ENCODE data around the gene YJEFN3. TPM values are rescaled to one million over a fixed set of nuclear protein-coding genes. Genes with fewer than 3 reads are reported as not detected.

Gene YJEFN3
- 2.4 to 4.2 TPM (median 3.0 TPM) in 5 replicates for total RNA-seq (2022; extraction: Qiagen RNA extraction)

DNA sequence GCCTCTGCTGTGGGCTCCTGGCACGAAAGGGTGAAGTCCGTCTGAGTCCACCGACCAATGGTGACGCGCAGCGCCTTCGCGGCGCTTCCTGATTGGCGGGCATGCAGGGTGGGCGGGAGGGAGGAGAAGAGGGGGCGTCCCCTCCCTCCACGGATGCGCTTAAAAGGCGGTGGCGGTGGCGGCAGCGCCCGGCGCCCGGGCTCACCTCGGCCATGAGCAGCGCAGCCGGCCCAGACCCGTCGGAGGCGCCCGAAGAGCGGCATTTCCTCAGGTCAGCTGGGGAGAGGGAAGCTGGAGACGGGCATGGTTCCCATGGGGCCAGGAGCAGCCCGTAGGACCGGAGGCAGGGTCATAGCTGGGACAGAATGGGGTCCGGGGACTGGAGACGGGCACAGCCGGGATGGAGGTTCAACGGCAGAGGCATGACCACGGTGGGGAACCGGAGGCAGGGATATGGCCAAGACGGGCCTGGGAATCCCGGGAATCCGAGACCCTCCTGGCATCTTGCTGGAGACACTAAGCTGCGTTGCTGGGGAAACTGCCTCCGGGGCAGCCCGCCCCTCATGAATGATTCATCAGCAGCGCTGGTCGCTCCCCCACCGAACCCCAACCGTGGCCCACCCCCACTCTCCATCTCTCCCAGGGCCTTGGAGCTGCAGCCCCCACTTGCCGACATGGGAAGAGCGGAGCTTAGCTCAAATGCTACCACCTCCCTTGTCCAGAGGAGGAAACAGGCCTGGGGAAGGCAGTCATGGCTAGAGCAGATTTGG, at the start of gene YJEFN3:
YJEFN3 (plus strand) TSS at position 191 of the 770 bp plus-strand sequence; CDS start at position 213, 22 bp downstream.

DNA sequence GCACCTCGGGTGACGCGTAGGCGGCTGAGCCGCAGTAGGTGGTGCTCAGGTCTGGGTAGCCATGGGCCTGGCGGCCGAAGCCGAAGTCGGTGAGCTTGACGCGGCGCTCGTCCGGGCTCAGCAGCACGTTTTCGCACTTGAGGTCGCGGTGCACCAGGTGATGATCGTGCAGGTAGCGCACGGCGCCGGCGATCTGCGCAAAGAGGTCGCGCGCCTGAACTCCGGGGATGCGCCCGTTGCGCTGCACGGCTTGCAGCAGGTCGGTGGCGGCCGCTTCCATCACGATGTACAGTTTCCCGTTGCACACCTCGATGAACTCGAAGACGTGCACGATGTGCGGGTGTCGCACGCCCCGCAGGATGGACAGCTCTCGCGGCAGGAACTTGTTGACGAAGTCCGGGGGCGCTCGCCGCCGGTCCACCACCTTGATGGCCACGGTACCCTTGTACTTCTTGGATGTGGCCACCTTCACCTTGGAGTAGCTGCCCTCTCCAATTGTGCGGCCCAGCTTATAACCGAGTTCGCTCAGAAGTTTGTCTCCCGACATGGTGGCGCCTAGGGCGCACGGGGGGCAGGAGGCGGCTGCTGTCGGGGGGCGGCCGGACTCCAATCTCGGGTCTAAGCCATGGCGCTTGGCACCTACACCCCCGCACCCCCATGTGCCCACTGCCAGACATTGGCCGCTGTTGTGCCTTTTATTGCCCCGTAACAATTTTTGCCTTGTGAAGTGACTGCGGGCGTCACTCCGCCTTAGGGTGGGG, 13.7 kb upstream of the YJEFN3 start, which contains the start of gene TSSK6:
TSSK6 (minus strand) TSS at position 668 of the 761 bp plus-strand sequence; CDS start at position 547, 121 bp downstream.

GRCh38 chr19:19515642-19516519, 12.8 kb upstream of the YJEFN3 start, which contains the start of gene NDUFA13:
NDUFA13 (plus strand) TSS chr19:19516225; CDS start chr19:19516239, 14 bp downstream.

DNA sequence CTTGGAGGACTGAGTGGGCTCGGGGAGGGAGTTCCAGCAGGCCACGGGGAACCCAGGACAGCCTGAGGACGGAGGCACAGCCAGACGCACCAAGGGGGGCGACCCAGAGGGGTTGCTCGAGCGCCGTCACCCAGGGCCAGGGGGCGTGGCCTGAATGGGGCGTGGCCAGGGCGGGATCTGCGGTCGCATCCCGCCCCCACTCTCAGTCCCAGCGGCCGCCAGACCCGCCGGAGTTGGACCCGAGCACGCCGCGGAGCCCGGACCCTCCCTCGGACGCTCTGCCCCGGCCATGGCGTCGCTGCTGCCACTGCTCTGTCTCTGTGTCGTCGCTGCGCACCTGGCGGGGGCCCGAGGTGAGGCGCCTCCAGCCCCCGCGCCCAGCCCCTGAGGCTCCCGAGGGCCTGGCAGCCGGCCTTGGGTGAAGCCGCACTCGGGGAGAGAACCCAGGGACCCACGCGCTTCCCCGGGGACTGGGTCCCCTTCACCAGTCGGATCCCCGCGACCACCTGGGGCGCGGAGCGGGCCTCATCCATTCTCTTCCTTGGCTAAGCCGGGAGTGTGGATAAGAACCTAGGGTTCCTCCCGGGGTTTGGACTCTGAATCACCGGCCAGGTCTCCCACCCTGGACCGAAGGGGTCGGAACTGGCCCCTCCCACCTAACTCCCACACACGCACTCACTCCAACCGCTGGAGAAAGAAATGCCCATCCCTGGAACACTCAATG, 9.5 kb downstream of the YJEFN3 start, which contains the start of gene CILP2:
CILP2 (plus strand) TSS at position 205 of the 724 bp plus-strand sequence; CDS start at position 290, 85 bp downstream.

Other genes starting within 250 kb of the YJEFN3 start
- 21.3 to 30.2 TPM (median 24.2 TPM) in 5 replicates for gene SUGP1, start 208.4 kb upstream of the YJEFN3 start, total RNA-seq (2022; extraction: Qiagen RNA extraction)
- gene MAU2, start 208.1 kb upstream of the YJEFN3 start, total RNA-seq (2022; extraction: Qiagen RNA extraction): 11.7 to 14.6 TPM (median 12.6 TPM) in 5 replicates
- 39.9 to 44.6 TPM (median 42.7 TPM) in 5 replicates for gene GATAD2A, start 123.2 kb upstream of the YJEFN3 start, total RNA-seq (2022; extraction: Qiagen RNA extraction)
- gene TSSK6, start 13.4 kb upstream of the YJEFN3 start, total RNA-seq (2022; extraction: Qiagen RNA extraction): 1.2 to 1.9 TPM (median 1.5 TPM) in 5 replicates
- 141 to 164 TPM (median 157 TPM) in 5 replicates for gene NDUFA13, start 12.7 kb upstream of the YJEFN3 start, total RNA-seq (2022; extraction: Qiagen RNA extraction)
- gene CILP2, start 9.4 kb downstream of the YJEFN3 start, total RNA-seq (2022; extraction: Qiagen RNA extraction): 0.13 to 0.38 TPM (median 0.21 TPM) in 5 replicates
- 1.8 to 2.6 TPM (median 2.0 TPM) in 5 replicates for gene PBX4, start 89.8 kb downstream of the YJEFN3 start, total RNA-seq (2022; extraction: Qiagen RNA extraction)
- 4.0 to 4.7 TPM (median 4.0 TPM) in 5 replicates for gene LPAR2, start 99.3 kb downstream of the YJEFN3 start, total RNA-seq (2022; extraction: Qiagen RNA extraction)
- gene GMIP, start 114.7 kb downstream of the YJEFN3 start, total RNA-seq (2022; extraction: Qiagen RNA extraction): 4.6 to 6.4 TPM (median 5.4 TPM) in 5 replicates
- 27.3 to 32.0 TPM (median 30.7 TPM) in 5 replicates for gene ATP13A1, start 134.8 kb downstream of the YJEFN3 start, total RNA-seq (2022; extraction: Qiagen RNA extraction)
- 3.3 to 5.9 TPM (median 4.2 TPM) in 5 replicates for gene ZNF101, start 139.9 kb downstream of the YJEFN3 start, total RNA-seq (2022; extraction: Qiagen RNA extraction)
- gene ZNF14, start 204.2 kb downstream of the YJEFN3 start, total RNA-seq (2022; extraction: Qiagen RNA extraction): 1.7 to 2.4 TPM (median 2.1 TPM) in 5 replicates

Measured in A549 treated with Hydrocortisone at 1 μM for 4 hours (cell line).